HG03432 (cell line): ENCODE results near the gene MICU1.
"Not testable (repeated sequence)": the region's sequence is repeated elsewhere in the genome, so short reads cannot be mapped to it uniquely, and the experiment has no call there.

Experiments used
- ATAC-seq: cut with Tn5 transposase; IDR thresholded peaks from one replicate; pipeline ENCODE4 v1.9.1; 2021; ENCODE audit warnings: mild to moderate bottlenecking, moderate library complexity; ENCODE audit not compliant: unreplicated experiment

Gene MICU1

GRCh38 chr10:72354356-72355213, 271.3 kb downstream of the MICU1 start, which contains the start of gene DNAJB12:
Gene DNAJB12, minus strand, starts transcription at chr10:72354919. Its CDS starts 22 bp downstream, at chr10:72354897.
- peak; percentile 71 for ATAC-seq

- no peak for ATAC-seq
Observed at GRCh38 chr10:72353965-72354355, 271.9 kb downstream of the MICU1 start.

- ATAC-seq: no peak
Observed at GRCh38 chr10:72353028-72353964, 272.6 kb downstream of the MICU1 start.

GRCh38 chr10:72351479-72351878, 274.4 kb downstream of the MICU1 start:
- no peak for ATAC-seq

GRCh38 chr10:72349438-72349837, 276.4 kb downstream of the MICU1 start:
- no peak for ATAC-seq

GRCh38 chr10:72348282-72348681, 277.6 kb downstream of the MICU1 start:
- ATAC-seq: no peak

GRCh38 chr10:72346117-72346516, 279.8 kb downstream of the MICU1 start:
- ATAC-seq: not testable (repeated sequence)

- ATAC-seq: peak; percentile 45
Observed at GRCh38 chr10:72344932-72345331, 280.9 kb downstream of the MICU1 start.

GRCh38 chr10:72342911-72343310, 283.0 kb downstream of the MICU1 start:
- ATAC-seq: no peak

- ATAC-seq: peak; percentile 28
Observed at GRCh38 chr10:72340510-72341261, 285.2 kb downstream of the MICU1 start.

- no peak for ATAC-seq
Observed at GRCh38 chr10:72338180-72338579, 287.7 kb downstream of the MICU1 start.

GRCh38 chr10:72337722-72338121, 288.2 kb downstream of the MICU1 start:
- ATAC-seq: no peak

- ATAC-seq: no peak
Observed at GRCh38 chr10:72337039-72337629, 288.7 kb downstream of the MICU1 start.

GRCh38 chr10:72336259-72337038, 289.4 kb downstream of the MICU1 start:
- ATAC-seq: no peak

- peak; percentile 43 for ATAC-seq
Observed at GRCh38 chr10:72335394-72336258, 290.3 kb downstream of the MICU1 start.

- peak; percentile 66 for ATAC-seq
Observed at GRCh38 chr10:72334825-72335393, 291.0 kb downstream of the MICU1 start.

GRCh38 chr10:72334196-72334824, 291.6 kb downstream of the MICU1 start:
- ATAC-seq: no peak
